DMS 273 treated with DMSO at 0.1 percent for 48 hours (cell line): ENCODE results near the gene ROCK2.
"Not testable (repeated sequence)": the region's sequence is repeated elsewhere in the genome, so short reads cannot be mapped to it uniquely, and the experiment has no call there.

ENCODE experiments used
- DNase-seq: peaks from one replicate; lab custom pipeline; 2025; lab: John Stamatoyannopoulos, UW

ROCK2 gene

GRCh38 chr2:11177871-11178690 lies 166.4 kb downstream of the ROCK2 start:
- no peak for DNase-seq

- DNase-seq = no peak
Measured at GRCh38 chr2:11175293-11175795, 169.1 kb downstream of the ROCK2 start.

GRCh38 chr2:11174222-11174621 lies 170.2 kb downstream of the ROCK2 start:
- DNase-seq = no peak

- DNase-seq = no peak
Measured at GRCh38 chr2:11169333-11169732, 175.1 kb downstream of the ROCK2 start.

GRCh38 chr2:11168488-11168887 lies 175.9 kb downstream of the ROCK2 start:
- DNase-seq = no peak

GRCh38 chr2:11166476-11166875 lies 178.0 kb downstream of the ROCK2 start:
- no peak for DNase-seq

- DNase-seq = not testable (repeated sequence)
Measured at GRCh38 chr2:11165046-11165445, 179.4 kb downstream of the ROCK2 start.

- no peak for DNase-seq
Measured at GRCh38 chr2:11163439-11164317, 180.8 kb downstream of the ROCK2 start.

GRCh38 chr2:11161747-11162146 lies 182.7 kb downstream of the ROCK2 start:
- no peak for DNase-seq

- no peak for DNase-seq
Measured at GRCh38 chr2:11160731-11161455, 183.5 kb downstream of the ROCK2 start.

GRCh38 chr2:11160256-11160655 lies 184.2 kb downstream of the ROCK2 start:
- no peak for DNase-seq

GRCh38 chr2:11159574-11160170 lies 184.8 kb downstream of the ROCK2 start:
- no peak for DNase-seq

- no peak for DNase-seq
Measured at GRCh38 chr2:11158916-11159573, 185.4 kb downstream of the ROCK2 start.

- no peak for DNase-seq
Measured at GRCh38 chr2:11157731-11158130, 186.7 kb downstream of the ROCK2 start.

GRCh38 chr2:11157296-11157695 lies 187.1 kb downstream of the ROCK2 start:
- no peak for DNase-seq

- no peak for DNase-seq
Measured at GRCh38 chr2:11156396-11157075, 187.9 kb downstream of the ROCK2 start.

- DNase-seq = peak; percentile 71
Measured at GRCh38 chr2:11155381-11156035, 188.9 kb downstream of the ROCK2 start, which contains the start of gene SLC66A3. TSS of gene SLC66A3 (plus strand) at chr2:11155467. CDS start at chr2:11155547, 80 bp downstream.

- DNase-seq = peak; percentile 84
Measured at GRCh38 chr2:11154923-11155380, 189.5 kb downstream of the ROCK2 start.

GRCh38 chr2:11154016-11154922 lies 190.2 kb downstream of the ROCK2 start:
- no peak for DNase-seq
